COR-L47 (cell line): ENCODE measurements around the gene XKR7.

ENCODE experiments used
- DNase-seq: peaks from one replicate; lab custom pipeline; 2025; lab: John Stamatoyannopoulos, UW

Gene XKR7

GRCh38 chr20:32045999-32046398, 78.0 kb downstream of the XKR7 start:
- no peak for DNase-seq

GRCh38 chr20:32050324-32050841, 82.4 kb downstream of the XKR7 start:
- no peak for DNase-seq

- no peak for DNase-seq
Observed at GRCh38 chr20:32050851-32051556, 83.1 kb downstream of the XKR7 start.

- no peak for DNase-seq
Observed at GRCh38 chr20:32051720-32052089, 83.8 kb downstream of the XKR7 start.

GRCh38 chr20:32052090-32052777, 84.3 kb downstream of the XKR7 start, which contains the start of gene HCK:
Gene HCK, plus strand, starts transcription at chr20:32052242.
- DNase-seq: no peak

GRCh38 chr20:32052778-32053362, 84.9 kb downstream of the XKR7 start:
- DNase-seq: no peak
